HCT116 (cell line): ENCODE measurements around the gene ABI1. TPM values are rescaled to one million over a fixed set of nuclear protein-coding genes. Genes with fewer than 3 reads are reported as not detected.

Experiments
- ATAC-seq: fragments of 200-7000 bp; cut with Tn5 transposase; 2 replicates; pipeline ENCODE4 v1.9.1; 2020; ENCODE audit warnings: mild to moderate bottlenecking, moderate library complexity
- BruUV-seq: library from RNA; stranded (reverse); fragments of 400-500 nt; replicated peaks from 2 replicates; lab custom pipeline; 2021; lab: Mats Ljungman, UMichigan
- CTCF ChIA-PET: fragments of 300-600 bp; sonication (Branson Sonifier 250); formaldehyde crosslinking; loops from one replicate; lab custom pipeline; 2021; ENCODE audit warnings: antibody characterized with exemption; lab: Charles Lee
- POLR2A ChIA-PET: fragments of 300-600, 350-600 bp; sonication (Branson Sonifier 250); formaldehyde crosslinking; loops from one replicate; lab custom pipeline; 2021; ENCODE audit warnings: antibody characterized with exemption; lab: Charles Lee
- RAD21 ChIA-PET, 2 experiments: fragments of 300-600 bp; sonication (Branson Sonifier 250); formaldehyde crosslinking; loops; one replicate each; lab custom pipeline; 2023; ENCODE audit warnings: low total read pairs in 2 of 2; ENCODE audit not compliant: uncharacterized antibody in 2 of 2, unreplicated experiment in 2 of 2, low non-redundant PET in 1 of 2; lab: Charles Lee
- DNase-seq: peaks from one replicate; pipeline ENCODE4 v3.0.0-alpha.2; 2010; ENCODE audit warnings: low read depth, low spot score
- H2AFZ ChIP-seq: fragments of 200-600 bp; shearing (Covaris generic), sonication (generic); 2 replicates; pipeline ENCODE4 v1.6.1; 2017; ENCODE audit warnings: low read depth, mixed run types, mixed read lengths, antibody characterized with exemption, low read length; ENCODE audit not compliant: poor library complexity, severe bottlenecking
- H3K27ac ChIP-seq: 2 replicates; pipeline ENCODE4 v1.5.1; 2012; ENCODE audit warnings: low read depth, low read length
- H3K27me3 ChIP-seq: fragments of 200-600 bp; sonication (generic); 2 replicates; pipeline ENCODE4 v1.6.1; 2016; ENCODE audit warnings: mixed run types, low read length, mixed read lengths; ENCODE audit not compliant: insufficient read depth
- H3K36me3 ChIP-seq, 2 experiments: fragments of 200-500 bp in 1 of 2; fragments of 200-600 bp in 1 of 2; sonication (Bioruptor generic) in 1 of 2; sonication (generic) in 1 of 2; 2 replicates each; pipeline versions ENCODE4 v1.5.1 to v1.6.1; 2014 to 2016; ENCODE audit warnings: low read length in 2 of 2, inconsistent platforms in 1 of 2, mixed read lengths in 1 of 2, mixed run types in 1 of 2; ENCODE audit not compliant: insufficient read depth in 2 of 2, control insufficient read depth in 1 of 2
- H3K4me1 ChIP-seq, 2 experiments: fragments of 200-600 bp in 1 of 2; sonication (generic) in 1 of 2; 2 replicates each; pipeline versions ENCODE4 v1.5.1 to v1.6.1; 2012 to 2017; ENCODE audit warnings: low read length in 2 of 2, inconsistent platforms in 1 of 2, mild to moderate bottlenecking in 1 of 2, mixed read lengths in 1 of 2, mixed run types in 1 of 2, moderate library complexity in 1 of 2; ENCODE audit not compliant: insufficient read depth in 2 of 2, control insufficient read depth in 1 of 2
- H3K4me2 ChIP-seq: fragments of 200-600 bp; sonication (generic); 2 replicates; pipeline ENCODE4 v1.6.1; 2017; ENCODE audit warnings: mixed run types, low read length, mixed read lengths
- H3K4me3 ChIP-seq, 2 experiments: fragments of 200-600 bp in 1 of 2; sonication (generic) in 1 of 2; replicated peaks in 1 of 2; 2 replicates each; pipeline ENCODE4 v1.5.1; 2011 to 2016; ENCODE audit warnings: low read length in 2 of 2, control low read depth in 1 of 2, low read depth in 1 of 2, mild to moderate bottlenecking in 1 of 2, mixed read lengths in 1 of 2, mixed run types in 1 of 2
- H3K79me2 ChIP-seq: fragments of 200-600 bp; sonication (generic); 2 replicates; pipeline ENCODE4 v1.6.1; 2017; ENCODE audit warnings: mild to moderate bottlenecking, mixed run types, low read length, moderate library complexity, mixed read lengths; ENCODE audit not compliant: insufficient read depth
- H3K9ac ChIP-seq: fragments of 200-600 bp; sonication (generic); 2 replicates; pipeline ENCODE4 v1.6.1; 2016; ENCODE audit warnings: low read length, mixed read lengths
- H3K9me2 ChIP-seq: fragments of 200-600 bp; sonication (generic), shearing (Covaris generic); 2 replicates; pipeline ENCODE4 v1.6.1; 2017; ENCODE audit warnings: mixed run types, mild to moderate bottlenecking, moderate library complexity; ENCODE audit not compliant: insufficient read depth
- H3K9me3 ChIP-seq, 2 experiments: fragments of 200-500 bp in 1 of 2; fragments of 200-600 bp in 1 of 2; sonication (Bioruptor generic) in 1 of 2; sonication (generic) in 1 of 2; 2 replicates each; pipeline ENCODE4 v1.6.1; 2014 to 2017; ENCODE audit warnings: low read length in 2 of 2, mixed read lengths in 2 of 2, inconsistent platforms in 1 of 2, low read depth in 1 of 2, mild to moderate bottlenecking in 1 of 2, mixed run types in 1 of 2, moderate library complexity in 1 of 2; ENCODE audit not compliant: control insufficient read depth in 1 of 2, insufficient read depth in 1 of 2
- H4K20me1 ChIP-seq: fragments of 200-600 bp; sonication (generic), shearing (Covaris generic); 2 replicates; pipeline ENCODE4 v1.6.1; 2017; ENCODE audit warnings: mixed run types, mild to moderate bottlenecking, moderate library complexity; ENCODE audit not compliant: insufficient read depth
- ATF3 ChIP-seq: IDR thresholded peaks from 2 replicates; pipeline ENCODE4 v1.6.1; 2012
- CBX3 ChIP-seq: IDR thresholded peaks from 2 replicates; pipeline ENCODE4 v1.6.1; 2012; ENCODE audit warnings: low read depth
- CTCF ChIP-seq, 3 experiments: fragments of 200-600 bp in 1 of 3; sonication (generic) in 1 of 3; IDR thresholded peaks in 2 of 3; conservative IDR thresholded peaks in 1 of 3; 2 replicates each; pipeline ENCODE4 v1.5.1; 2012 to 2017; ENCODE audit warnings: low read depth in 2 of 3, low read length in 2 of 3, antibody characterized with exemption in 1 of 3, borderline replicate concordance in 1 of 3, control low read depth in 1 of 3, mild to moderate bottlenecking in 1 of 3, mixed read lengths in 1 of 3, mixed run types in 1 of 3, moderate library complexity in 1 of 3; ENCODE audit not compliant: insufficient read depth in 1 of 3
- ELF1 ChIP-seq: IDR thresholded peaks from 2 replicates; pipeline ENCODE4 v1.6.1; 2012; ENCODE audit warnings: low read depth, borderline replicate concordance
- FOSL1 ChIP-seq: IDR thresholded peaks from 2 replicates; pipeline ENCODE4 v1.6.1; 2012; ENCODE audit warnings: low read depth
- JUND ChIP-seq: IDR thresholded peaks from 2 replicates; pipeline ENCODE4 v1.6.1; 2012
- MAX ChIP-seq: IDR thresholded peaks from 2 replicates; pipeline ENCODE4 v1.6.1; 2012
- REST ChIP-seq: IDR thresholded peaks from 2 replicates; pipeline ENCODE4 v1.6.1; 2012; ENCODE audit warnings: low read depth
- SIN3A ChIP-seq: IDR thresholded peaks from 2 replicates; pipeline ENCODE4 v1.6.1; 2012; ENCODE audit warnings: low read depth
- SRF ChIP-seq: IDR thresholded peaks from 2 replicates; pipeline ENCODE4 v1.6.1; 2012; ENCODE audit warnings: low read depth
- YY1 ChIP-seq: IDR thresholded peaks from 2 replicates; pipeline ENCODE4 v1.6.1; 2011; ENCODE audit warnings: low read length, low read depth, moderate library complexity, mild to moderate bottlenecking; ENCODE audit not compliant: insufficient replicate concordance; ENCODE audit errors: extremely low read depth
- ZBTB33 ChIP-seq: IDR thresholded peaks from 2 replicates; pipeline ENCODE4 v1.6.1; 2011; ENCODE audit warnings: mild to moderate bottlenecking, low read length, moderate library complexity; ENCODE audit not compliant: insufficient replicate concordance; ENCODE audit errors: extremely low read depth
- intact Hi-C: fragments of 100-400 bp; cut with micrococcal nuclease; formaldehyde crosslinking; loops from 2 replicates; pipeline ENCODE4 v1.10.0; 2022
- total RNA-seq: library from RNA; stranded (reverse); gene quantifications from one replicate; pipeline ENCODE4 v1.2.1, GENCODE V29; 2021; ENCODE audit not compliant: unreplicated experiment

Gene ABI1
- total RNA-seq, 1 experiment from 2014 or later: 34.8 TPM

- no peak for TF ChIP-seq SRF
- TF ChIP-seq MAX: no peak
- TF ChIP-seq ZBTB33: no peak
- Histone ChIP-seq H3K9ac (no peak overlapping the region), H4K20me1 (no peaks in the 10 kb centered on the region), H3K79me2 (no peaks in the 10 kb centered on the region), H3K4me2 (no peak overlapping the region), H3K27ac (no peak overlapping the region), H3K4me1 (no peaks in the 10 kb centered on the region), H3K4me3 (no peak overlapping the region), H3K9me2 (no peaks in the 10 kb centered on the region), H2AFZ (no peak overlapping the region), H3K36me3 (no peaks in the 10 kb centered on the region), H3K27me3 (no peaks in the 10 kb centered on the region), H3K9me3 (no peaks in the 10 kb centered on the region)
- intact Hi-C loops: no loop called here
- ChIA-PET POLR2A (no interaction called here), RAD21 (no interaction called here), CTCF (interaction anchor here (0.9 to 1.2 kb wide), 4 partner anchors 9 to 559 kb away, joined by 3 to 6 read pairs (median 4); partner anchors contain the start of gene ABI1)
- no TSS peak for BruUV-seq
- ATAC-seq (no peak), DNase-seq (no peak)
Measured at GRCh38 chr10:26870766-26871165, 10.0 kb upstream of the ABI1 start.

GRCh38 chr10:26869528-26869927, 8.8 kb upstream of the ABI1 start:
- no TSS peak for BruUV-seq
- no peak for DNase-seq
- H3K27ac ChIP-seq: no peak overlapping the region
- H3K9ac ChIP-seq: no peak overlapping the region
- no peaks in the 10 kb centered on the region for H3K9me2 ChIP-seq
- no peak for ATAC-seq
- H2AFZ ChIP-seq: no peak overlapping the region
- intact Hi-C loops: loop anchor here (10.0 kb wide), 1 partner anchor 175 kb away; the partner anchor contains the start of gene PDSS1
- no peaks in the 10 kb centered on the region for H3K9me3 ChIP-seq
- POLR2A ChIA-PET: no interaction called here
- H3K4me2 ChIP-seq: no peak overlapping the region
- no peak overlapping the region for H3K4me3 ChIP-seq
- no peaks in the 10 kb centered on the region for H3K36me3 ChIP-seq
- H3K79me2 ChIP-seq: no peaks in the 10 kb centered on the region
- RAD21 ChIA-PET: no interaction called here
- CTCF ChIA-PET: interaction anchor here (1.1 kb wide), 1 partner anchor 8 kb away, joined by 4 read pairs; the partner anchor contains the start of gene ABI1
- no peaks in the 10 kb centered on the region for H3K4me1 ChIP-seq
- H3K27me3 ChIP-seq: no peaks in the 10 kb centered on the region
- H4K20me1 ChIP-seq: no peaks in the 10 kb centered on the region
- TF ChIP-seq ATF3 (no peak), SIN3A (no peak), CTCF (IDR thresholded peaks at IDR 0.05 in 2 of 3, conservative IDR thresholded peaks at IDR 0.05 in 1 of 3; ENCODE audit: borderline replicate concordance in 1 of 3, insufficient read depth in 1 of 3, low read depth in 2 of 3, low read length in 2 of 3) (no peak), REST (no peak), CBX3 (no peak), YY1 (no peak), ELF1 (no peak), JUND (no peak), FOSL1 (no peak)
